ENCODE measurements around the gene RPL19. TPM values are rescaled to one million over a fixed set of nuclear protein-coding genes. Genes with fewer than 3 reads are reported as not detected.

Gene RPL19
- total RNA-seq, 2 experiments from 2014 or later = 3,132 to 4,395 TPM

DNA sequence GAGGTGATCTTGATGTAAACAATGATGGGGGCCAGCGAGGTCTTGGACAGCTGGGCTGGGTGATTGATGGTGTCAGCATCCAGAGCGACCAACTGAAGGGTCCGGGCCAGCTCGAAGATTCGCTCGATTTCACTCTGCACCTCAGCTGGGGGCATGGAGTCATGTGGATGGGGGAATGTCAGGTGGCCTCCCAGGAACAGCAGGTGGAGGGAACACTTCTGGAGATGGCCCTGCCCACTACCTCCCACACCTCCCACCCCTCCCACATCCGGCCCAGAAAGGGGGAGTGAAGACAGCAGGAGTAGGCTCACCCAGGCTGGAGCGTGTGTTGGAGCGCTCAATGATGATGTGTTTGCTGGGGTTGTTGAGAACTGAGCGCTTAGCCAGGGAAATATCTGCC, 16.4 kb upstream of the RPL19 start:
- no peaks in the 10 kb centered on the region for H3K4me1 ChIP-seq (ENCODE audit: insufficient read depth, low read length, poor library complexity, severe bottlenecking)
- no peak for DNase-seq (ENCODE audit: low spot score)
- POLR2A ChIA-PET = interaction anchor here (0.6 kb wide), 1 partner anchor 8 kb away, joined by 6 read pairs; no protein-coding TSS in a partner anchor

DNA sequence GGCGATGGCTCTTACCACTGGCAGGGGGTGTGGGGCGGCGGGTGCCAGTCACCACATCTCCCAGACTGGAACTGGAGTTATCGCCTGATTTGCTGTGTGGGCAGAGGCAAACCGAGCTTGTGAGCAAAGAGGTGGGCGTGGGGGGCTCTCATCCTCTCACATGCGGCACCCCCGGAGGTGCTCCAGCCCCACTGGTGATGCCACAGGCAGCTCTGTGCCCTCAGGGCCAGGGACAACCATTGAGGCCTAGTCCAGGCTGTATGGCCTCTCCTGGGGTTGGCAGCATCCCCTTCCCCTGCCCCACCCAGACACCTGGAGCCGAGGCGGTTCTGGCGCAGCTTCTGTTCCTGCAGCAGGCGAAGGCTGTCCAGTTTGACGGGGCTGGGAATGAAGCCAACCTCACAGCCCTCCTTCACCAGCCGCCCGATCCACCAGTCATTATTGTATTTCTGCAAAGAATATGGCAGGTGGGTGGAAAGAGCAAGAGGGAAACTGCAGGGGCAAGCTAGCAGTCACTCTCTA, 13.5 kb upstream of the RPL19 start:
- Histone ChIP-seq H3K4me3 (ENCODE audit: low read depth, low read length, poor library complexity, severe bottlenecking) (no peak overlapping the region), H3K9me3 (ENCODE audit: low read length) (no peaks in the 10 kb centered on the region), H3K27ac (ENCODE audit: low read depth, low read length, poor library complexity, severe bottlenecking) (no peak overlapping the region), H2AFZ (ENCODE audit: low read length) (no peak overlapping the region), H3K79me2 (ENCODE audit: insufficient read depth, low read depth, low read length) (no peaks in the 10 kb centered on the region), H3K36me3 (ENCODE audit: insufficient read depth, low read length) (peaks cover 80% of the 10 kb centered on the region), H3K9me2 (ENCODE audit: insufficient read depth, low read length) (no peaks in the 10 kb centered on the region), H4K20me1 (ENCODE audit: insufficient read depth, low read length) (no peaks in the 10 kb centered on the region), H3K4me2 (ENCODE audit: low read length) (no peak overlapping the region), H3K4me1 (ENCODE audit: insufficient read depth, low read length, poor library complexity, severe bottlenecking) (no peaks in the 10 kb centered on the region)
- ChIA-PET CTCF (ENCODE audit: unreplicated experiment) (no interaction called here), POLR2A (no interaction called here)
- intact Hi-C loops (cut with micrococcal nuclease; ENCODE audit: unreplicated experiment) = no loop called here
- no peak for TF ChIP-seq EZH2phosphoT487 (IDR thresholded peaks at IDR 0.05; ENCODE audit: borderline replicate concordance, low read depth, low read length)
- no peak for TF ChIP-seq CTCF (conservative IDR thresholded peaks at IDR 0.05; ENCODE audit: low read length)
- BruUV-seq (replicated peaks) = no TSS peak
- no peak for DNase-seq (ENCODE audit: low spot score)

More for the DNA sequence above, 16.4 kb upstream of the RPL19 start:
- Histone ChIP-seq H3K27ac (ENCODE audit: low read depth, low read length, poor library complexity, severe bottlenecking) (no peak overlapping the region), H3K4me3 (ENCODE audit: low read depth, low read length, poor library complexity, severe bottlenecking) (no peak overlapping the region), H3K79me2 (ENCODE audit: insufficient read depth, low read depth, low read length) (no peaks in the 10 kb centered on the region), H3K9me2 (ENCODE audit: insufficient read depth, low read length) (no peaks in the 10 kb centered on the region), H3K36me3 (ENCODE audit: insufficient read depth, low read length) (peaks cover 89% of the 10 kb centered on the region), H3K9me3 (ENCODE audit: low read length) (no peaks in the 10 kb centered on the region), H4K20me1 (ENCODE audit: insufficient read depth, low read length) (no peaks in the 10 kb centered on the region), H2AFZ (ENCODE audit: low read length) (no peak overlapping the region), H3K4me2 (ENCODE audit: low read length) (no peak overlapping the region)
- intact Hi-C loops (cut with micrococcal nuclease; ENCODE audit: unreplicated experiment) = no loop called here
- TF ChIP-seq EZH2phosphoT487 (IDR thresholded peaks at IDR 0.05; ENCODE audit: borderline replicate concordance, low read depth, low read length) (no peak), CTCF (conservative IDR thresholded peaks at IDR 0.05; ENCODE audit: low read length) (no peak)
- CTCF ChIA-PET (ENCODE audit: unreplicated experiment) = no interaction called here
- no TSS peak for BruUV-seq (replicated peaks)

DNA sequence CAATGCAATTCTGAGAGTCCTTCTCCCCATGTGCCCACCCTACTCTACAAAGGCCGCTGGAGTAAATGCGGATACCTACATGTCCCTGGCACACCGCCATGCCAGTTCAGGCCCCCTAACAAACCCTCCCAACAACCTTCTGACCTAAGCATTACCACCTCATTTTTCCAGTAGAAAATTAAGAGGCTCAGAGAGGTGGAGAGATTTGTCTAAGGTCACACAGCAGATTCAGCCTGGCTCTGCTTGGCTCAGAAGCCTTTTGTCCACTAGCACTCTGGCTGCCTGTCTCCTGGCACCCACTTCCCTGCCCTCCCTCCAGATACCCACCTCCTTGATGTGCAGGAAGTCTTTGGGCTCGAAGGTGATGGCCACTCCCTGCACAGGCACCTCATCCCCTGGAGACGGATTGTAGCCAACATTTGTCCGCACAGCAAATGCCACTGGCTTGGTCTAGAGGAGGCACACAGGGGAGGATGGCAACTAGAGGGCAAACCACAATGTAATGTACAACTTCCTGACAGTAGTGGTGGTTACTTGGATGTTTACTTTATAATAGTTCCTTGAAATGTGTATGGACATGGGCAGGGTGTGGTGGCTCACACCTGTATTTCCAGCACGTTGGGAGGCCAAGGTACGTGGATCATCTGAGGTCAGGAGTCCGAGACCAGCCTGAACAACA, 12.8 kb upstream of the RPL19 start:
- intact Hi-C loops (cut with micrococcal nuclease; ENCODE audit: unreplicated experiment) = no loop called here

More for the DNA sequence above, 12.8 kb upstream of the RPL19 start:
- TF ChIP-seq EZH2phosphoT487 (IDR thresholded peaks at IDR 0.05; ENCODE audit: borderline replicate concordance, low read depth, low read length) (no peak), CTCF (conservative IDR thresholded peaks at IDR 0.05; ENCODE audit: low read length) (no peak)
- BruUV-seq (replicated peaks) = no TSS peak
- Histone ChIP-seq H3K27ac (ENCODE audit: low read depth, low read length, poor library complexity, severe bottlenecking) (no peak overlapping the region), H3K9me3 (ENCODE audit: low read length) (no peaks in the 10 kb centered on the region), H3K79me2 (ENCODE audit: insufficient read depth, low read depth, low read length) (no peaks in the 10 kb centered on the region), H4K20me1 (ENCODE audit: insufficient read depth, low read length) (no peaks in the 10 kb centered on the region; the same call in 1 of the 2 replicates), H3K36me3 (ENCODE audit: insufficient read depth, low read length) (peaks cover 82% of the 10 kb centered on the region), H3K9me2 (ENCODE audit: insufficient read depth, low read length) (no peaks in the 10 kb centered on the region), H2AFZ (ENCODE audit: low read length) (no peak overlapping the region), H3K4me3 (ENCODE audit: low read depth, low read length, poor library complexity, severe bottlenecking) (no peak overlapping the region), H3K4me1 (ENCODE audit: insufficient read depth, low read length, poor library complexity, severe bottlenecking) (no peaks in the 10 kb centered on the region), H3K4me2 (ENCODE audit: low read length) (no peak overlapping the region)
- POLR2A ChIA-PET = no interaction called here
- DNase-seq (ENCODE audit: low spot score) = no peak
- CTCF ChIA-PET (ENCODE audit: unreplicated experiment) = no interaction called here
